ENCODE results near the gene ELOVL7. TPM values are rescaled to one million over a fixed set of nuclear protein-coding genes. Genes with fewer than 3 reads are reported as not detected.
"Not testable (repeated sequence)": the region's sequence is repeated elsewhere in the genome, so short reads cannot be mapped to it uniquely, and the experiment has no call there.

The ELOVL7 gene
- total RNA-seq, 2 experiments from 2014 or later: 0.34 to 0.38 TPM

DNA sequence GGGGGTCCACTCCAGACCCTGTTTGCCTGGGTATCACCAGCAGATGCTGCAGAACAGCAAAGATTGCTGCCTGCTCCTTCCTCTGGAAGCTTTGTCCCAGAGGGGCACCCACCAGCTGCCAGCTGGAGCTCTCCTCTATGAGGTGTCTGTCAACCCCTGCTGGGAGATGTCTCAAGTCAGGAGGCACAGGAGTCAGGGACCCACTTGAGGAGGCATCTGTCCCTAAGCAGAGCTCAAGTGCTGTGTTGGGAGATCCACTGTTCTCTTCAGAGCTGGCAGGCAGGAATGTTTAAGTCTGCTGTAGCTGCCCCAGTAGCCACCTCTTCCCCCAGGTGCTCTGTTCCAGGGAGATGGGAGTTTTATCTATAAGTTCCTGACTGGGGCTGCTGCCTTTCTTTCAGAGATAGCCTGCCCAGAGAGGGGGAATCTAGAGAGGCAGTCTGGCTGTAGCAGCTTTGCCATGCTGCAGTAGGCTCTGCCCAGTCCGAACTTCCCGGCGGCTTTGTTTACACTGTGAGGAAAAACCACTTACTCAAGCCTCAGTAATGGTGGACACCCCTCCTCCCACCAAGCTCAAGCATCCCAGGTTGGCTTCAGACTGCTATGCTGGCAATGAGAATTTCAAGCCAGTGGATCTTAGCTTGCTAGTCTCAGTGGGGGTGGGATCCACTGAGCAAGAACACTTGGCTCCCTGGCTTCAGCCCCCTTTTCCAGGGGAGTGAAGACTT, 128.7 kb downstream of the ELOVL7 start:
- intact Hi-C loops (cut with micrococcal nuclease); H3K27ac Mint-ChIP-seq; H3K4me1 Mint-ChIP-seq (ENCODE audit: low read depth); H3K9me3 Mint-ChIP-seq; DNase-seq; POLR2A ChIA-PET; H3K4me3 Mint-ChIP-seq; H3K36me3 Mint-ChIP-seq: not testable (repeated sequence)
- H3K27me3 Mint-ChIP-seq: peaks cover 37% of the 10 kb centered on the region
- CTCF ChIA-PET: interaction anchor here (0.6 kb wide), 1 partner anchor 779 kb away, joined by 3 read pairs; no protein-coding TSS in a partner anchor

GRCh38 chr5:60712950-60713349, 131.1 kb downstream of the ELOVL7 start:
- Mint-ChIP-seq H3K36me3 (peaks cover 3% of the 10 kb centered on the region), H3K4me1 (ENCODE audit: low read depth) (no peaks in the 10 kb centered on the region), H3K9me3 (peaks cover 7% of the 10 kb centered on the region), H3K27me3 (peaks cover 25% of the 10 kb centered on the region), H3K4me3 (no peak overlapping the region), H3K27ac (no peak overlapping the region)
- intact Hi-C loops (cut with micrococcal nuclease): no loop called here
- DNase-seq: no peak
- CTCF ChIA-PET: interaction anchor here (0.6 kb wide), 1 partner anchor 1497 kb away, joined by 3 read pairs; no protein-coding TSS in a partner anchor
- POLR2A ChIA-PET: no interaction called here

DNA sequence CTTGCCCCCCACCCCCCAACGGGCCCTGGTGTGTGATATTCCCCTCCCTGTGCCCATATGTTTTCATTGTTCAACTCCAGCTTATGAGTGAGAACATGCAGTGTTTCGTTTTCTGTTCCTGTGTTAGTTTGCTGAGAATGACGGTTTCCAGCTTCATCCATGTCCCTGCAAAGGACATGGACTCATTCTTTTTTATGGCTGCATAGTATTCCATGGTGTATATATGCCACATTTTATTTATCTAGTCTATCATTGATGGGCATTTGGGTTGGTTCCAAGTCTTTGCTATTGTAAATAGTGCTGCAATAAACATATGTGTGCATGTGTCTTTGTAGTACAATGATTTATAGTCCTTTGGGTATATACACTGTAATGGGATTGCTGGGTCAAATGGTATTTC, 132.2 kb downstream of the ELOVL7 start:
- intact Hi-C loops (cut with micrococcal nuclease); H3K36me3 Mint-ChIP-seq; H3K4me3 Mint-ChIP-seq; DNase-seq; POLR2A ChIA-PET; CTCF ChIA-PET; H3K9me3 Mint-ChIP-seq; H3K4me1 Mint-ChIP-seq (ENCODE audit: low read depth); H3K27ac Mint-ChIP-seq: not testable (repeated sequence)
- H3K27me3 Mint-ChIP-seq: peaks cover 21% of the 10 kb centered on the region

- no peaks in the 10 kb centered on the region for H3K4me1 Mint-ChIP-seq (ENCODE audit: low read depth)
- H3K27ac Mint-ChIP-seq: no peak overlapping the region
- no peaks in the 10 kb centered on the region for H3K36me3 Mint-ChIP-seq
- ChIA-PET POLR2A (no interaction called here), CTCF (interaction anchor here (0.6 to 1.6 kb wide), 3 partner anchors 9 to 22 kb away, joined by 3 to 4 read pairs (median 3); partner anchors contain the start of gene DEPDC1B)
- intact Hi-C loops (cut with micrococcal nuclease): no loop called here
- no peak for DNase-seq
- peaks cover 14% of the 10 kb centered on the region for H3K27me3 Mint-ChIP-seq
- H3K9me3 Mint-ChIP-seq: peaks cover 3% of the 10 kb centered on the region
- H3K4me3 Mint-ChIP-seq: no peak overlapping the region
Measured at GRCh38 chr5:60710362-60710761, 133.7 kb downstream of the ELOVL7 start.

DNA sequence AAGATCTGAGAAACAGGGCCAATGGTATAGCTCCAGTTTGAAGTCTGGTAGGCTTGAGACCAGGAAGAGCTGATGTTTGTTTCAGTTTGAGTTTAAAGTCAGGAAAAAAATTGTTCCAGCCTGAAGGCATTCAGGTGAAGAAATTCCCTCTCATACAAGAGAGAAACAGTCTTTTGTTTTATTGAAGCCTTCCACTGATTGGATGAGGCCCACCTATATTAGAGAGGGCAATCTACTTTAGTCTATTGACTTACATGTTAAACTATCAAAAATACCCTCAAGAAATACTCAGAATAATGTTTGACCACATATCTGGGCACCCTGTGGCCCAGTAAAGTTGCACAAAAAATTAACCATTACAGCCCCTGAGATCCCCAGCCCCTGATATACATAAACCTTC, 138.9 kb downstream of the ELOVL7 start:
- Mint-ChIP-seq H3K36me3 (no peaks in the 10 kb centered on the region), H3K9me3 (no peaks in the 10 kb centered on the region), H3K4me3 (no peak overlapping the region), H3K27me3 (no peaks in the 10 kb centered on the region), H3K27ac (no peak overlapping the region), H3K4me1 (ENCODE audit: low read depth) (peaks cover 9% of the 10 kb centered on the region)
- intact Hi-C loops (cut with micrococcal nuclease): no loop called here
- CTCF ChIA-PET: no interaction called here
- DNase-seq: no peak
- POLR2A ChIA-PET: no interaction called here

- Mint-ChIP-seq H3K4me1 (ENCODE audit: low read depth) (peaks cover 12% of the 10 kb centered on the region), H3K27ac (no peak overlapping the region), H3K4me3 (no peak overlapping the region), H3K9me3 (no peaks in the 10 kb centered on the region), H3K27me3 (no peaks in the 10 kb centered on the region), H3K36me3 (no peaks in the 10 kb centered on the region)
- no peak for DNase-seq
- ChIA-PET CTCF (no interaction called here), POLR2A (no interaction called here)
- intact Hi-C loops (cut with micrococcal nuclease): no loop called here
Measured at GRCh38 chr5:60703944-60704343, 140.1 kb downstream of the ELOVL7 start.

Other genes with a start within 250 kb of the ELOVL7 start
- gene DEPDC1B, start 144.1 kb downstream of the ELOVL7 start, total RNA-seq: 10 to 100 TPM; 33.2 to 33.6 TPM
- 1 to 10 TPM; 7.7 to 9.1 TPM for gene ERCC8, start 100.8 kb upstream of the ELOVL7 start, total RNA-seq
- 10 to 100 TPM; 35.6 to 38.4 TPM for gene NDUFAF2, start 100.9 kb upstream of the ELOVL7 start, total RNA-seq